ENCODE results near the gene HOXD8. TPM values are rescaled to one million over a fixed set of nuclear protein-coding genes. Genes with fewer than 3 reads are reported as not detected.
A peak's percentile ranks its signal among the peaks of the same experiment; 100 is the strongest.

Gene HOXD8
- total RNA-seq, 4 donors from 2014 or later = 7.8 to 23.5 (median 13.4) TPM

GRCh38 chr2:176177580-176178037, 48.1 kb downstream of the HOXD8 start:
- Histone ChIP-seq H3K4me3 (peak overlapping the region in 3 of 4 donors; percentile 23 to 43 (median 35)), H3K27ac (peak overlapping the region in 3 of 4 donors; percentile 48 to 69 (median 50)), H3K36me3 (no peaks in the 10 kb centered on the region), H3K9me3 (no peaks in the 10 kb centered on the region), H3K27me3 (peaks cover 67% of the 10 kb centered on the region), H3K4me1 (peaks cover 0 to 35% (median 27%) of the 10 kb centered on the region in 4 donors)
- 48% methylated on average over 7 of the region's 12 CpGs; no CpG with 5 or more reads in 1 of the 2 donors for WGBS, 2 donors (ENCODE audit: low coverage in 1 of 2)
- no peak for TF ChIP-seq POLR2AphosphoS5 (IDR thresholded peaks at IDR 0.05)
- no peak for TF ChIP-seq CTCF (IDR thresholded peaks at IDR 0.05)
- TF ChIP-seq POLR2A (IDR thresholded peaks at IDR 0.05) = no peak
- TF ChIP-seq EP300 (IDR thresholded peaks at IDR 0.05; ENCODE audit: low read depth) = no peak
- intact Hi-C loops (cut with DNase I; ENCODE audit: low total_unique reads) = no loop called here
- in situ Hi-C loops (cut with MboI; ENCODE audit: low pct_ligation_motif_present in 1 of 4, low pct_unique_long_range_greater_than_20kb in 1 of 4, low sequenced_read_pairs in 3 of 4) = no loop called here
- DNase-seq = no peak

DNA sequence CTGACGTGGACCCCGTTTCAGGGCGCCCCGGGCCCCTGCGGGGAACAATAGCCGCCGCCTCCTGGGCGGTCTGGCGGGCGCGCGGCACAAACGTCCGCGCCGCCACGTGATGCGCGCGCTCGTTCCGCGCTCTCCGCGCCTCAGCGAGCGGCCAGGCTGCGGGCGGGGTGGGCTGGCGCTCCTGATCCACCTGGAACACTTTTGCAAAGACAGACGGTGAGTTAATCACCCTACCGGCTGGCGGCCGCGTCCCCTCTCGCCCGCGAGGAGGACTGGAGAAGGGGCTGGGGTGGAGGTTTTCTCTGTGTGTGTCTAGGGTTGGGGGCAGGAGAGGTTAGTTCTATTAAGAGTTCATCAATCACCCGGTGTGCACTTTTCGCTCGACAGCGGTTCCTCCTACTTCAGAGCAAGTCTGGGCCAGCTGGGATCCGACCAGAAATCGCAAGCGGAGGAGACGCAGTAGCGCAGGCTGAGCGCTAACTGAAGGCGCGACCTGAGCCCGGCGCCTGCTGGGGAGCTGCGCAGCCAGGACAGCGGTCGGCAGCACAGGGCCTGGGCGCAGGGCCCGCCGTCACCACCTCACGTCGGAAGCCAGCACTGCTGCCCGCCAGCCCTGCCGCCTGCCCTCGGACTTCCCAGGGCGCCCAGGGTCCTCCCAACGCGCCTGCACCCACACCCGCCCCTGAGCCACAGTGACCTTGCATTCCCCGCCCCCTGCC, 48.7 kb downstream of the HOXD8 start:
- H3K9me3 ChIP-seq = no peaks in the 10 kb centered on the region
- peak overlapping the region; percentile 7 to 43 (median 29) for H3K4me3 ChIP-seq
- no peaks in the 10 kb centered on the region for H3K36me3 ChIP-seq
- intact Hi-C loops (cut with DNase I; ENCODE audit: low total_unique reads) = no loop called here
- no peak for TF ChIP-seq EP300 (IDR thresholded peaks at IDR 0.05; ENCODE audit: low read depth)
- no peak for TF ChIP-seq POLR2A (IDR thresholded peaks at IDR 0.05)
- no peak for TF ChIP-seq CTCF (IDR thresholded peaks at IDR 0.05)
- TF ChIP-seq POLR2AphosphoS5 (IDR thresholded peaks at IDR 0.05) = no peak
- H3K27me3 ChIP-seq = peaks cover 61% of the 10 kb centered on the region
- in situ Hi-C loops (cut with MboI; ENCODE audit: low pct_ligation_motif_present in 1 of 4, low pct_unique_long_range_greater_than_20kb in 1 of 4, low sequenced_read_pairs in 3 of 4) = no loop called here
- 11% methylated on average over 57 of the region's 68 CpGs; no CpG with 5 or more reads in 1 of the 2 donors for WGBS, 2 donors (ENCODE audit: low coverage in 1 of 2)
- H3K4me1 ChIP-seq = peaks cover 0 to 35% (median 27%) of the 10 kb centered on the region in 4 donors
- DNase-seq = peak; percentile 64
- peak overlapping the region; percentile 23 to 69 (median 49) for H3K27ac ChIP-seq

- Histone ChIP-seq H3K4me3 (peak overlapping the region in 2 of 4 donors; percentile 23 to 43), H3K9me3 (no peaks in the 10 kb centered on the region), H3K36me3 (no peaks in the 10 kb centered on the region), H3K4me1 (peaks cover 0 to 32% (median 27%) of the 10 kb centered on the region in 4 donors), H3K27ac (peak overlapping the region; percentile 23 to 69 (median 49)), H3K27me3 (peaks cover 56% of the 10 kb centered on the region)
- DNase-seq = no peak
- in situ Hi-C loops (cut with MboI; ENCODE audit: low pct_ligation_motif_present in 1 of 4, low pct_unique_long_range_greater_than_20kb in 1 of 4, low sequenced_read_pairs in 3 of 4) (no loop called here), intact Hi-C loops (cut with DNase I; ENCODE audit: low total_unique reads) (no loop called here)
- 22 to 24% methylated on average over 3 to 7 of the region's 7 CpGs for WGBS, 2 donors (ENCODE audit: low coverage in 1 of 2)
- no peak for TF ChIP-seq POLR2A (IDR thresholded peaks at IDR 0.05)
- no peak for TF ChIP-seq CTCF (IDR thresholded peaks at IDR 0.05)
- no peak for TF ChIP-seq EP300 (IDR thresholded peaks at IDR 0.05; ENCODE audit: low read depth)
- TF ChIP-seq POLR2AphosphoS5 (IDR thresholded peaks at IDR 0.05) = no peak
These were observed 49.3 kb downstream of the HOXD8 start for GRCh38 chr2:176178757-176179295.

DNA sequence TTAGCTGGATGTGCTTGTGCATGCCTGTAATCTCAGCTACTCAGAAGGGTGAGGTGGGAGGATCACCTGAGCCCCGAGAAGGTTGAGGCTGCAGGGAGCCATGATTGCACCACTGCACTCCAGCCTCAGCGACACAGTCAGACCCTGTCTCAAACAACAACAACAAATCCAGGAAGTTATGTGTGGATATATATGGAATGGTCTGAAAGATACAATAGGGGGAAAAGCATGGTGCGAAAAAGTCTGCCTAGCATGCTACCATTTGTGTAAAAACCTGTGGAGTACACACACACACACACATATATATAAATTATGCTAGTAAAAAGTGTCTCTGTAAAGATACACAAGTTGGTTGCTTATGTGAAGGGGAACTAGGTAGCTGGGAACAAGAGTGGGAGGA, 52.0 kb downstream of the HOXD8 start:
- Histone ChIP-seq H3K36me3 (no peaks in the 10 kb centered on the region), H3K27me3 (peaks cover 34% of the 10 kb centered on the region), H3K4me3 (no peak overlapping the region), H3K27ac (no peak overlapping the region), H3K9me3 (no peaks in the 10 kb centered on the region), H3K4me1 (peaks cover 0 to 19% (median 15%) of the 10 kb centered on the region in 4 donors)
- in situ Hi-C loops (cut with MboI; ENCODE audit: low pct_ligation_motif_present in 1 of 4, low pct_unique_long_range_greater_than_20kb in 1 of 4, low sequenced_read_pairs in 3 of 4) = no loop called here
- WGBS, 2 donors (ENCODE audit: low coverage in 1 of 2) = 61 to 78% methylated on average over 2 to 3 of the region's 3 CpGs
- TF ChIP-seq POLR2A (IDR thresholded peaks at IDR 0.05) (no peak), POLR2AphosphoS5 (IDR thresholded peaks at IDR 0.05) (no peak), CTCF (IDR thresholded peaks at IDR 0.05) (no peak), EP300 (IDR thresholded peaks at IDR 0.05; ENCODE audit: low read depth) (no peak)
- no peak for DNase-seq
- intact Hi-C loops (cut with DNase I; ENCODE audit: low total_unique reads) = no loop called here
